HL-60 (cell line): ENCODE results near the gene CD109.
A peak's percentile ranks its signal among the peaks of the same experiment; 100 is the strongest.

ENCODE experiments used
- DNase-seq, 2 experiments: peaks; one replicate each; pipeline ENCODE4 v3.0.0-alpha.2; 2010 to 2020; ENCODE audit warnings: low read depth in 1 of 2, low spot score in 1 of 2
- H3K27ac ChIP-seq: fragments of 250-450 bp; sonication (Bioruptor Pico); replicated peaks from 2 replicates; pipeline ENCODE4 v1.5.1; 2020; ENCODE audit warnings: mild to moderate bottlenecking, moderate library complexity
- H3K27me3 ChIP-seq: fragments of 250-450 bp; sonication (Bioruptor Pico); 2 replicates; pipeline ENCODE4 v1.5.1; 2021; ENCODE audit warnings: mild to moderate bottlenecking, moderate library complexity; ENCODE audit not compliant: insufficient read depth, poor library complexity, severe bottlenecking
- H3K4me3 ChIP-seq: replicated peaks from 2 replicates; pipeline ENCODE4 v1.5.1; 2011; ENCODE audit warnings: mild to moderate bottlenecking, control low read depth, low read length; ENCODE audit not compliant: insufficient read depth
- GABPA ChIP-seq: IDR thresholded peaks from 2 replicates; pipeline ENCODE4 v1.6.1; 2012; ENCODE audit warnings: low read depth
- POLR2AphosphoS5 ChIP-seq: IDR thresholded peaks from 2 replicates; pipeline ENCODE4 v1.6.1; 2012; ENCODE audit warnings: low read depth
- SPI1 ChIP-seq: IDR thresholded peaks from 2 replicates; pipeline ENCODE4 v1.6.1; 2012; ENCODE audit warnings: low read depth, mild to moderate bottlenecking, borderline replicate concordance
- TF ChIP-seq, protein P1 (sequence below): IDR thresholded peaks from one replicate; pipeline ENCODE4 v1.5.1; 2011; ENCODE audit warnings: low read length, control low read depth, inconsistent platforms; ENCODE audit not compliant: insufficient read depth
- TF ChIP-seq, protein P2 (sequence below): IDR thresholded peaks from 2 replicates; pipeline ENCODE4 v1.6.1; 2012; ENCODE audit warnings: low read depth; ENCODE audit not compliant: insufficient replicate concordance

Gene CD109

DNA sequence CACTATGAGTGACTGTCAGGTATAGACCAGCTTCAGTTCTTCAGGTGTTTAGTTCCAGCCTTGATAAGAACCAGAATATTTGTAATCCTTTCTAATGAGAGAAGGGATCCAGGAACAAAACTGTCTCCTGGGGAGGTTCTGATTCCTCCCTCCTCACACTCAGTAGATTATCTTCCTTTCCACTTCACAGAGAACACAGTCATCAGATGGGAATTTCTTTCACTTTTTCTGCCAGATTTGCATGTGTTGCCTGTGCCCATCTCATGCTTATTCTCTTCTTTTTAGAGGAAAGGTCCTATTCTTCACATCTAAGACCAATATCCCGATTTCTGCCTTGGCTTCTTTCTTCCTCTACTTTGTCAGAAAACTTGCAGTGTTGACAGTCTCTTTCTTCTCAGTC, 50.8 kb downstream of the CD109 start:
- Histone ChIP-seq H3K27me3 (no peaks in the 10 kb centered on the region), H3K4me3 (no peak overlapping the region), H3K27ac (no peak overlapping the region)
- TF ChIP-seq, protein P1, sequence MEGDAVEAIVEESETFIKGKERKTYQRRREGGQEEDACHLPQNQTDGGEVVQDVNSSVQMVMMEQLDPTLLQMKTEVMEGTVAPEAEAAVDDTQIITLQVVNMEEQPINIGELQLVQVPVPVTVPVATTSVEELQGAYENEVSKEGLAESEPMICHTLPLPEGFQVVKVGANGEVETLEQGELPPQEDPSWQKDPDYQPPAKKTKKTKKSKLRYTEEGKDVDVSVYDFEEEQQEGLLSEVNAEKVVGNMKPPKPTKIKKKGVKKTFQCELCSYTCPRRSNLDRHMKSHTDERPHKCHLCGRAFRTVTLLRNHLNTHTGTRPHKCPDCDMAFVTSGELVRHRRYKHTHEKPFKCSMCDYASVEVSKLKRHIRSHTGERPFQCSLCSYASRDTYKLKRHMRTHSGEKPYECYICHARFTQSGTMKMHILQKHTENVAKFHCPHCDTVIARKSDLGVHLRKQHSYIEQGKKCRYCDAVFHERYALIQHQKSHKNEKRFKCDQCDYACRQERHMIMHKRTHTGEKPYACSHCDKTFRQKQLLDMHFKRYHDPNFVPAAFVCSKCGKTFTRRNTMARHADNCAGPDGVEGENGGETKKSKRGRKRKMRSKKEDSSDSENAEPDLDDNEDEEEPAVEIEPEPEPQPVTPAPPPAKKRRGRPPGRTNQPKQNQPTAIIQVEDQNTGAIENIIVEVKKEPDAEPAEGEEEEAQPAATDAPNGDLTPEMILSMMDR = no peak
- TF ChIP-seq POLR2AphosphoS5 (no peak), SPI1 (no peak), GABPA (no peak)
- TF ChIP-seq, protein P2, sequence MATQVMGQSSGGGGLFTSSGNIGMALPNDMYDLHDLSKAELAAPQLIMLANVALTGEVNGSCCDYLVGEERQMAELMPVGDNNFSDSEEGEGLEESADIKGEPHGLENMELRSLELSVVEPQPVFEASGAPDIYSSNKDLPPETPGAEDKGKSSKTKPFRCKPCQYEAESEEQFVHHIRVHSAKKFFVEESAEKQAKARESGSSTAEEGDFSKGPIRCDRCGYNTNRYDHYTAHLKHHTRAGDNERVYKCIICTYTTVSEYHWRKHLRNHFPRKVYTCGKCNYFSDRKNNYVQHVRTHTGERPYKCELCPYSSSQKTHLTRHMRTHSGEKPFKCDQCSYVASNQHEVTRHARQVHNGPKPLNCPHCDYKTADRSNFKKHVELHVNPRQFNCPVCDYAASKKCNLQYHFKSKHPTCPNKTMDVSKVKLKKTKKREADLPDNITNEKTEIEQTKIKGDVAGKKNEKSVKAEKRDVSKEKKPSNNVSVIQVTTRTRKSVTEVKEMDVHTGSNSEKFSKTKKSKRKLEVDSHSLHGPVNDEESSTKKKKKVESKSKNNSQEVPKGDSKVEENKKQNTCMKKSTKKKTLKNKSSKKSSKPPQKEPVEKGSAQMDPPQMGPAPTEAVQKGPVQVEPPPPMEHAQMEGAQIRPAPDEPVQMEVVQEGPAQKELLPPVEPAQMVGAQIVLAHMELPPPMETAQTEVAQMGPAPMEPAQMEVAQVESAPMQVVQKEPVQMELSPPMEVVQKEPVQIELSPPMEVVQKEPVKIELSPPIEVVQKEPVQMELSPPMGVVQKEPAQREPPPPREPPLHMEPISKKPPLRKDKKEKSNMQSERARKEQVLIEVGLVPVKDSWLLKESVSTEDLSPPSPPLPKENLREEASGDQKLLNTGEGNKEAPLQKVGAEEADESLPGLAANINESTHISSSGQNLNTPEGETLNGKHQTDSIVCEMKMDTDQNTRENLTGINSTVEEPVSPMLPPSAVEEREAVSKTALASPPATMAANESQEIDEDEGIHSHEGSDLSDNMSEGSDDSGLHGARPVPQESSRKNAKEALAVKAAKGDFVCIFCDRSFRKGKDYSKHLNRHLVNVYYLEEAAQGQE = no peak
- no peak for DNase-seq

DNA sequence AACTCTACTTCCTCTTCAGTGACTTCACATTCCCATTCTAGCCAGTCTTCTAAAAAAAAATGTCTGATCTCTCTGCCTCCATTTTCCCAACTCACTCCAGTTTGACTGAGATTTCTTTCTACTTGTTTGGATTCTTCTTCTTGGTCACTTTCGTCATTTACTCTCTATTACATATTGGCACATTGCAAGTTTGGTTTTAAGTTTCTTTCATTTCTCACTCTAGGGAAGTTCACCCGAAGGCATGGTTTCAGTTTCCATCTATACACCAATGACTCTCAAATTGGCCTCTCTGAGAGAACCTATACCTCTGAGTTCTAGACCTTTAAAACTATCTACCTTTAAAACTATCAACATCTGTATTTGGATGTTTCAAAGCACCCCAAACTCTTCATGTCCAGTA, 51.3 kb downstream of the CD109 start:
- Histone ChIP-seq H3K4me3 (peak overlapping the region; percentile 16; the same call in 1 of the 2 replicates), H3K27ac (no peak overlapping the region), H3K27me3 (no peaks in the 10 kb centered on the region)
- DNase-seq = no peak
- TF ChIP-seq, protein P2 = no peak
- TF ChIP-seq, protein P1 = no peak
- TF ChIP-seq SPI1 (peak; percentile 11; the same call in 1 of the 2 replicates), POLR2AphosphoS5 (no peak), GABPA (no peak)

DNA sequence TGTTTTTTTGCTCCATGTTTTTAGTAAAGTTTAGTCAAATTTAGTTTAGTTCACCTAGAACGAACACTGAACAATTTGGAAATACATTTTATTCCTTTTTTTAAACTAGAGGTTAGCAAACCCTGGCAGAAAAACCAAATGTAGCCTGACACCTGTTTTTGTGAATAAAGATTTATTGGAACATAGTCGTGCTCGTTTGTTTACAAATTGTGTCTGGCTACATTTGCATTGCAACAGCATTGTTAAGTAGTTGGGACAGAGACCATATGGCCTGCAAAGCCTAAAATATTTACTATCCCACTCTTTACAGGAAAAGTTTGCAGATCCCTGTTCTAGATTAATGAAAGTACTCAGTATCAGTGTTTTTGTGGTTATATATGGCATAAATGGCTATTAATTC, 56.9 kb downstream of the CD109 start:
- no peak for DNase-seq
- Histone ChIP-seq H3K4me3 (no peak overlapping the region), H3K27me3 (peaks cover 3% of the 10 kb centered on the region), H3K27ac (no peak overlapping the region)
- TF ChIP-seq SPI1 (no peak), POLR2AphosphoS5 (no peak), GABPA (no peak)
- TF ChIP-seq, protein P2 = no peak
- TF ChIP-seq, protein P1 = no peak
